Posterior cingulate gyrus (tissue), 11 donors: ENCODE data around the gene PFKL.
"Not testable (repeated sequence)": the region's sequence is repeated elsewhere in the genome, so short reads cannot be mapped to it uniquely, and the experiment has no call there.

Experiments used
- DNase-seq, 10 donors: peaks; one replicate each; pipeline versions ENCODE4 v3.0.0 to v3.0.0-alpha.2; 2020 to 2021; ENCODE audit warnings: mixed read lengths in 3 of 10
- intact Hi-C: fragments of 100-400 bp; cut with DNase I; formaldehyde crosslinking; loops from one replicate; pipeline ENCODE4 v1.15.1; 2023

The PFKL gene

GRCh38 chr21:44337941-44338895 is 38.4 kb downstream of the PFKL start:
- intact Hi-C loops, result loop anchor here (5.0 kb wide), 2 partner anchors 36 to 331 kb away; partner anchors contain the start of gene PFKL
- DNase-seq, result peak in 8 of 10 donors; percentile 40 to 94 (median 59)

- intact Hi-C loops, result loop anchor here (5.0 kb wide), 2 partner anchors 37 to 332 kb away; partner anchors contain the start of gene PFKL
- peak; percentile 88 to 99 (median 92) for DNase-seq
Observed at GRCh38 chr21:44338971-44339910, 39.4 kb downstream of the PFKL start, which contains the start of gene CFAP410. CFAP410 (minus strand) TSS chr21:44339390; CDS start chr21:44339194, 196 bp downstream.

GRCh38 chr21:44341726-44342458 is 42.0 kb downstream of the PFKL start:
- intact Hi-C loops, result not testable (repeated sequence)
- peak in 2 of 10 donors; percentile 6 to 51 for DNase-seq

GRCh38 chr21:44342981-44343380 is 43.1 kb downstream of the PFKL start:
- DNase-seq, result peak in 2 of 10 donors; percentile 1 to 40
- intact Hi-C loops, result not testable (repeated sequence)

- intact Hi-C loops, result no loop called here
- peak in 2 of 10 donors; percentile 63 to 77 for DNase-seq
Observed at GRCh38 chr21:44344541-44345183, 44.8 kb downstream of the PFKL start.

- intact Hi-C loops, result no loop called here
- DNase-seq, result peak in 2 of 10 donors; percentile 41 to 45
Observed at GRCh38 chr21:44345495-44345894, 45.6 kb downstream of the PFKL start.

GRCh38 chr21:44347911-44348451 is 48.1 kb downstream of the PFKL start:
- peak in 2 of 10 donors; percentile 62 to 65 for DNase-seq
- intact Hi-C loops, result no loop called here

- intact Hi-C loops, result no loop called here
- peak in 3 of 10 donors; percentile 46 to 63 (median 49) for DNase-seq
Observed at GRCh38 chr21:44348861-44349260, 49.0 kb downstream of the PFKL start.

- intact Hi-C loops, result no loop called here
- peak in 3 of 10 donors; percentile 60 to 73 (median 70) for DNase-seq
Observed at GRCh38 chr21:44349416-44349846, 49.6 kb downstream of the PFKL start.

GRCh38 chr21:44349847-44350772 is 50.3 kb downstream of the PFKL start:
- intact Hi-C loops, result no loop called here
- DNase-seq, result peak in 8 of 10 donors; percentile 44 to 95 (median 65)

- peak in 4 of 10 donors; percentile 31 to 85 (median 78) for DNase-seq
- intact Hi-C loops, result no loop called here
Observed at GRCh38 chr21:44350773-44351481, 51.1 kb downstream of the PFKL start.

- intact Hi-C loops, result no loop called here
- DNase-seq, result peak in 3 of 10 donors; percentile 67 to 80 (median 76)
Observed at GRCh38 chr21:44351535-44352252, 51.8 kb downstream of the PFKL start.

- DNase-seq, result peak in 2 of 10 donors; percentile 52 to 74
- intact Hi-C loops, result no loop called here
Observed at GRCh38 chr21:44352253-44352860, 52.5 kb downstream of the PFKL start.

- intact Hi-C loops, result no loop called here
- DNase-seq, result peak in 7 of 10 donors; percentile 48 to 93 (median 69)
Observed at GRCh38 chr21:44353191-44353970, 53.5 kb downstream of the PFKL start, which contains the start of gene TRPM2. TRPM2 (plus strand) TSS chr21:44353621; CDS start chr21:44353701, 80 bp downstream.

GRCh38 chr21:44354001-44354405 is 54.1 kb downstream of the PFKL start:
- intact Hi-C loops, result no loop called here

More at GRCh38 chr21:44354001-44354405, 54.1 kb downstream of the PFKL start:
- peak in 1 of 10 donors; percentile 77 for DNase-seq
